Fibroblast of pulmonary artery (primary cell): ENCODE data around the gene CALHM1.
"Not testable (repeated sequence)": the region's sequence is repeated elsewhere in the genome, so short reads cannot be mapped to it uniquely, and the experiment has no call there.

Experiments
- DNase-seq: peaks from one replicate; pipeline ENCODE4 v3.0.0-alpha.2; 2010; ENCODE audit warnings: low read depth
- H3K4me3 ChIP-seq: replicated peaks from 2 replicates; pipeline ENCODE4 v1.5.1; 2011; ENCODE audit warnings: low read depth, mild to moderate bottlenecking, control low read depth, low read length, moderate library complexity
- CTCF ChIP-seq: IDR thresholded peaks from 2 replicates; pipeline ENCODE4 v1.5.1; 2011; ENCODE audit warnings: mild to moderate bottlenecking, control low read depth, low read length, inconsistent platforms; ENCODE audit errors: missing control alignments

CALHM1 gene

GRCh38 chr10:103429647-103430046 is 29.1 kb downstream of the CALHM1 start:
- no peak for TF ChIP-seq CTCF
- no peak for DNase-seq
- no peak overlapping the region for H3K4me3 ChIP-seq

- TF ChIP-seq CTCF: no peak
- H3K4me3 ChIP-seq: no peak overlapping the region
- DNase-seq: no peak
Measured at GRCh38 chr10:103428989-103429643, 29.6 kb downstream of the CALHM1 start.

GRCh38 chr10:103427866-103428265 is 30.8 kb downstream of the CALHM1 start:
- no peak for TF ChIP-seq CTCF
- DNase-seq: no peak
- no peak overlapping the region for H3K4me3 ChIP-seq

GRCh38 chr10:103423748-103424147 is 35.0 kb downstream of the CALHM1 start:
- no peak overlapping the region for H3K4me3 ChIP-seq
- DNase-seq: no peak
- no peak for TF ChIP-seq CTCF

- no peak for TF ChIP-seq CTCF
- H3K4me3 ChIP-seq: no peak overlapping the region
- no peak for DNase-seq
Measured at GRCh38 chr10:103419101-103419500, 39.6 kb downstream of the CALHM1 start.

GRCh38 chr10:103417601-103418000 is 41.1 kb downstream of the CALHM1 start:
- no peak overlapping the region for H3K4me3 ChIP-seq
- no peak for DNase-seq
- no peak for TF ChIP-seq CTCF

- H3K4me3 ChIP-seq, DNase-seq: not testable (repeated sequence)
Measured at GRCh38 chr10:103417148-103417469, 41.6 kb downstream of the CALHM1 start.
